ENCODE data around the gene PJVK. TPM values are rescaled to one million over a fixed set of nuclear protein-coding genes. Genes with fewer than 3 reads are reported as not detected.

PJVK gene
- total and polyA plus RNA-seq, 2 of the 4 experiments (the other 2 are of a cell fraction): 0.72 to 2.4 TPM

DNA sequence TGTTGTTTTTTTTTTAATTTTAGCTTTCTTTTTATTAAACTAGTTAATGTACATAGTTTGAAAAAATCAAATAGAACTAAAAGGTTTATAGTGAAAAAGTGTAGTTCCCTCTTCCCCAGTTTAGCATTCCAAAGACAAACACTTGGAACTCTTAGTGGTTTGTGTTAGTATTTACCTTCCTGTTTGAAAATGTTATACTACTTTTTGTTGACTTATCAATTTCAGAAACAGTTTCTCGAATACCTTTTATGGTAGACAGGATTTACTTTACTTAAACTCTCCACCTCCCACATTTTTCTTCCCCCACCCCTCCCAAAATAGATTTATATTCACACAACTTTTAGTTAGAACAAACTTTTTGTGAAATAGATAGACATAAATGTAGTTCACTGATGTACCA lies 55.8 kb downstream of the PJVK start:
- no peak overlapping the region for H3K23ac ChIP-seq (ENCODE audit: low read depth, low read length)
- no peak overlapping the region for H4K5ac ChIP-seq (ENCODE audit: low read depth, low read length)
- H3K27me3 ChIP-seq (ENCODE audit: control insufficient read depth, insufficient read depth, low read length): no peaks in the 10 kb centered on the region
- H4K8ac ChIP-seq (ENCODE audit: low read depth in 2 of 2, low read length in 2 of 2): no peak overlapping the region
- no peak overlapping the region for H3K4ac ChIP-seq (ENCODE audit: low read depth, low read length)
- no peaks in the 10 kb centered on the region for H3K9me1 ChIP-seq (ENCODE audit: insufficient read depth, low read length)
- ChIA-PET POLR2A (ENCODE audit: unreplicated experiment) (no interaction called here), CTCF (no interaction called here)
- H3K9ac ChIP-seq (ENCODE audit: low read depth, low read length): no peak overlapping the region
- H3K4me1 ChIP-seq (ENCODE audit: control insufficient read depth, insufficient read depth, low read length): no peaks in the 10 kb centered on the region
- H3K9me3 ChIP-seq (ENCODE audit: control insufficient read depth, insufficient read depth, low read length): no peaks in the 10 kb centered on the region
- no peak overlapping the region for H4K91ac ChIP-seq (ENCODE audit: insufficient read depth, low read depth, low read length)
- H4K20me1 ChIP-seq (ENCODE audit: insufficient read depth, low read length): no peaks in the 10 kb centered on the region
- intact Hi-C loops (cut with micrococcal nuclease) (no loop called here), dilution Hi-C loops (cut with HindIII; ENCODE audit: low sequenced_read_pairs, unreplicated experiment) (no loop called here), in situ Hi-C loops (cut with MboI; ENCODE audit: low sequenced_read_pairs) (no loop called here)
- H3K56ac ChIP-seq (ENCODE audit: extremely low read depth, insufficient read depth, low read length): no peak overlapping the region
- H2BK5ac ChIP-seq (ENCODE audit: low read depth, low read length, poor library complexity, severe bottlenecking): no peak overlapping the region
- H2BK120ac ChIP-seq (ENCODE audit: low read depth, low read length): no peak overlapping the region
- peaks cover 12% of the 10 kb centered on the region for H3K36me3 ChIP-seq (ENCODE audit: control insufficient read depth, insufficient read depth, low read length)
- no TSS peak for BruUV-seq (replicated peaks)
- ATAC-seq (ENCODE audit: low read depth): no peak
- H3K27ac ChIP-seq (ENCODE audit: insufficient read depth, low read length): no peak overlapping the region
- H3K4me3 ChIP-seq (ENCODE audit: insufficient read depth, low read depth, low read length): no peak overlapping the region
- no peak overlapping the region for H2AFZ ChIP-seq (replicated peaks; ENCODE audit: low read length, poor library complexity)
- H2AK5ac ChIP-seq (ENCODE audit: low read depth, low read length): no peak overlapping the region
- no CpG with 5 or more reads among the region's 1 CpG for WGBS, 2 experiments (ENCODE audit: extremely low coverage in 2 of 2, insufficient read length in 1 of 2)
- no peak overlapping the region for H3K18ac ChIP-seq (ENCODE audit: low read depth, low read length)
- no peak for DNase-seq
- no peak overlapping the region for H3K4me2 ChIP-seq (ENCODE audit: low read depth, low read length)
- TF ChIP-seq CHD1 (IDR thresholded peaks at IDR 0.05; ENCODE audit: low read depth, low read length) (no peak), BHLHE40 (IDR thresholded peaks at IDR 0.05; ENCODE audit: low read depth, low read length) (no peak), FOS (IDR thresholded peaks at IDR 0.05; ENCODE audit: low read depth, low read length) (no peak), CEBPB (IDR thresholded peaks at IDR 0.05; ENCODE audit: low read depth, low read length) (no peak), MAZ (IDR thresholded peaks at IDR 0.05; ENCODE audit: borderline replicate concordance, low read depth, low read length) (no peak), MXI1 (IDR thresholded peaks at IDR 0.05; ENCODE audit: borderline replicate concordance, low read depth, low read length) (no peak), MAFK (IDR thresholded peaks at IDR 0.05; ENCODE audit: low read depth, low read length) (no peak), NFE2L2 (IDR thresholded peaks at IDR 0.05; ENCODE audit: low read depth, low read length) (no peak)
- TF ChIP-seq, protein P1, sequence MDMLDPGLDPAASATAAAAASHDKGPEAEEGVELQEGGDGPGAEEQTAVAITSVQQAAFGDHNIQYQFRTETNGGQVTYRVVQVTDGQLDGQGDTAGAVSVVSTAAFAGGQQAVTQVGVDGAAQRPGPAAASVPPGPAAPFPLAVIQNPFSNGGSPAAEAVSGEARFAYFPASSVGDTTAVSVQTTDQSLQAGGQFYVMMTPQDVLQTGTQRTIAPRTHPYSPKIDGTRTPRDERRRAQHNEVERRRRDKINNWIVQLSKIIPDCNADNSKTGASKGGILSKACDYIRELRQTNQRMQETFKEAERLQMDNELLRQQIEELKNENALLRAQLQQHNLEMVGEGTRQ (IDR thresholded peaks at IDR 0.05; ENCODE audit: low read depth, low read length): no peak
- peaks cover 2 to 4% of the 10 kb centered on the region in 2 experiments; a peak in 2 of 4 replicates for H3K79me1 ChIP-seq (ENCODE audit: low read depth in 1 of 2, low read length in 2 of 2)
- no peak overlapping the region for H2BK20ac ChIP-seq (ENCODE audit: low read depth, low read length)
- no peak overlapping the region for H2BK15ac ChIP-seq (ENCODE audit: low read depth, low read length)
- no peak overlapping the region for H2AK9ac ChIP-seq (replicated peaks; ENCODE audit: low read depth, low read length, poor library complexity)
- no peak overlapping the region for H3K14ac ChIP-seq (replicated peaks; ENCODE audit: low read depth, low read length)
